Measurements from ENCODE around the gene BTF3. TPM values are rescaled to one million over a fixed set of nuclear protein-coding genes. Genes with fewer than 3 reads are reported as not detected.

BTF3 gene
- total RNA-seq, 6 donors from 2014 or later: 152 to 415 (median 344) TPM

DNA sequence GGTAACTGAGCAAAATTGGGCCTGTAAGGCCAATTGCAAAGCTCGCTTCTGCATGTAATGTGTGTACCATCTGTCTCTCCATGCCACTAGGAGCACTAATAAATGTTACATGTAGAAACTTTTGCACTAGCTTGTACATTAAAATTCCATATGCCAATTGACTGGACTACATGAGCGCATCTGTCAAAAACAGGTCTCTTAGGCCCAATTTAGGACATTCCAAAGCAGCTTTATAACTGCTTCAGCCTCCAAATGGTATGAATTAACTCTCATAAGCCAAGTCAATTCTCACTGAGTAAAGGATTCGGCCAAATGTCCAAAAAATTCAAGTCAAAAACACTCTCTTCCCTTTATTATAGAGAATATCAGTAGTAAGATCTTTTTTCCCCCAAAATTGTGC, 26.1 kb upstream of the BTF3 start:
- H3K27me3 ChIP-seq: no peaks in the 10 kb centered on the region
- ATAC-seq (ENCODE audit: low FRiP score in 2 of 2) (no peak), DNase-seq (no peak)
- no peak overlapping the region for H3K4me3 ChIP-seq
- 56 to 60% methylated on average over 2 to 3 of the region's 3 CpGs for WGBS, 2 donors
- H3K27ac ChIP-seq: no peak overlapping the region
- H3K9me3 ChIP-seq: no peaks in the 10 kb centered on the region
- H3K4me1 ChIP-seq: no peaks in the 10 kb centered on the region
- no peaks in the 10 kb centered on the region for H3K36me3 ChIP-seq
- TF ChIP-seq POLR2AphosphoS5 (IDR thresholded peaks at IDR 0.05): no peak
- TF ChIP-seq, protein P1, sequence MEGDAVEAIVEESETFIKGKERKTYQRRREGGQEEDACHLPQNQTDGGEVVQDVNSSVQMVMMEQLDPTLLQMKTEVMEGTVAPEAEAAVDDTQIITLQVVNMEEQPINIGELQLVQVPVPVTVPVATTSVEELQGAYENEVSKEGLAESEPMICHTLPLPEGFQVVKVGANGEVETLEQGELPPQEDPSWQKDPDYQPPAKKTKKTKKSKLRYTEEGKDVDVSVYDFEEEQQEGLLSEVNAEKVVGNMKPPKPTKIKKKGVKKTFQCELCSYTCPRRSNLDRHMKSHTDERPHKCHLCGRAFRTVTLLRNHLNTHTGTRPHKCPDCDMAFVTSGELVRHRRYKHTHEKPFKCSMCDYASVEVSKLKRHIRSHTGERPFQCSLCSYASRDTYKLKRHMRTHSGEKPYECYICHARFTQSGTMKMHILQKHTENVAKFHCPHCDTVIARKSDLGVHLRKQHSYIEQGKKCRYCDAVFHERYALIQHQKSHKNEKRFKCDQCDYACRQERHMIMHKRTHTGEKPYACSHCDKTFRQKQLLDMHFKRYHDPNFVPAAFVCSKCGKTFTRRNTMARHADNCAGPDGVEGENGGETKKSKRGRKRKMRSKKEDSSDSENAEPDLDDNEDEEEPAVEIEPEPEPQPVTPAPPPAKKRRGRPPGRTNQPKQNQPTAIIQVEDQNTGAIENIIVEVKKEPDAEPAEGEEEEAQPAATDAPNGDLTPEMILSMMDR (IDR thresholded peaks at IDR 0.05): no peak
- TF ChIP-seq EP300 (IDR thresholded peaks at IDR 0.05): no peak
- no peak for TF ChIP-seq POLR2A (IDR thresholded peaks at IDR 0.05)

DNA sequence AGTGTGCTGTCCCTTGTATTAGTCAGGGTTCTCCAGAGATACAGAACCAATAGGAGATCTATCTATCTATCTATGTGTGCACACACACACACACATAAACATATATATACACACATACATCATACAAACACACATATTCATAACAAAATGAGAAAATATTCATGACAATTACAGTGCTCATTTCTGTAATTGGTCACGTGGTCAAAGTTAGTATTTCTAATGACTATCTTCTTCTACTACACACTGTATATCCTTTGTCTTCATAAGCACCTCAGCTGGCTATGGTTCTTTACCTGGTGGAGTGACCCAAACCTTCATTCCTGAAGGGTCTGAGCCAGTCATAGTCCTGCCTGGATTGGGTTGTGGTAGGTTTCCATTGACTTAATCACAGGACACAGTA, 17.7 kb upstream of the BTF3 start:
- ATAC-seq (ENCODE audit: low FRiP score in 2 of 2) (no peak), DNase-seq (no peak)
- no peaks in the 10 kb centered on the region for H3K9me3 ChIP-seq
- no peaks in the 10 kb centered on the region for H3K36me3 ChIP-seq
- H3K4me1 ChIP-seq: no peaks in the 10 kb centered on the region
- no peaks in the 10 kb centered on the region for H3K27me3 ChIP-seq
- no peak overlapping the region for H3K4me3 ChIP-seq
- TF ChIP-seq EP300 (IDR thresholded peaks at IDR 0.05) (no peak), POLR2A (IDR thresholded peaks at IDR 0.05) (no peak), POLR2AphosphoS5 (IDR thresholded peaks at IDR 0.05) (no peak)
- TF ChIP-seq, protein P1 (IDR thresholded peaks at IDR 0.05): no peak
- H3K27ac ChIP-seq: no peak overlapping the region
- WGBS, 2 donors: 92 to 95% methylated on average over 1 of the region's 1 CpG

GRCh38 chr5:73482383-73483136, 15.7 kb upstream of the BTF3 start:
- TF ChIP-seq POLR2A (IDR thresholded peaks at IDR 0.05): no peak
- no peak for TF ChIP-seq POLR2AphosphoS5 (IDR thresholded peaks at IDR 0.05)
- TF ChIP-seq, protein P1 (IDR thresholded peaks at IDR 0.05): no peak
- TF ChIP-seq EP300 (IDR thresholded peaks at IDR 0.05): no peak
- WGBS, 2 donors: 85 to 93% methylated on average over 4 of the region's 4 CpGs
- H3K36me3 ChIP-seq: no peaks in the 10 kb centered on the region

DNA sequence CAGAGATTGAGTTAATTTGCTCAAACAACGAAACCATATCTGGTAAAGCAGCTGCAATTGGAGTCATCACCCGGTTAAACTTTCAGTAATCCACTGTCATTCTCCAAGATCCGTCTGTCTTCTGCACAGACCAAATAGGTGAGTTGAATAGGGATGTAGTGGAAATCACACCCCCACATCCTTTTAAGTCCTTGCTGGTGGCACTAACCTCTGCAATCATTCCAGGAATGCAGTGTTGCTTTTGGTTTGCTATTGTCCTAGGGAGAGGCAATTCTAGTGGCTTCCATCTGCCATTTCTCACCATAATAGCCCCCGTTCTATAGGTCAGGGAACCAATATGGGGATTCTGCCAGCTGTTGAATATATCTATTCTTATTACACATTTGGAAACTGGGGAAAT, 14.6 kb upstream of the BTF3 start:
- H3K9me3 ChIP-seq: no peaks in the 10 kb centered on the region
- no peaks in the 10 kb centered on the region for H3K27me3 ChIP-seq
- no peak for TF ChIP-seq POLR2A (IDR thresholded peaks at IDR 0.05)
- TF ChIP-seq EP300 (IDR thresholded peaks at IDR 0.05): no peak
- H3K4me3 ChIP-seq: no peak overlapping the region
- 89 to 90% methylated on average over 4 of the region's 4 CpGs for WGBS, 2 donors
- DNase-seq (no peak), ATAC-seq (ENCODE audit: low FRiP score in 2 of 2) (no peak)
- H3K4me1 ChIP-seq: no peaks in the 10 kb centered on the region
- no peaks in the 10 kb centered on the region for H3K36me3 ChIP-seq
- H3K27ac ChIP-seq: no peak overlapping the region

More at GRCh38 chr5:73482383-73483136, 15.7 kb upstream of the BTF3 start:
- H3K4me3 ChIP-seq: no peak overlapping the region
- DNase-seq (no peak), ATAC-seq (ENCODE audit: low FRiP score in 2 of 2) (no peak)
- H3K9me3 ChIP-seq: no peaks in the 10 kb centered on the region
- H3K27me3 ChIP-seq: no peaks in the 10 kb centered on the region
- H3K4me1 ChIP-seq: no peaks in the 10 kb centered on the region
- H3K27ac ChIP-seq: no peak overlapping the region

GRCh38 chr5:73484511-73484910, 13.7 kb upstream of the BTF3 start:
- no peak overlapping the region for H3K27ac ChIP-seq
- DNase-seq (no peak), ATAC-seq (ENCODE audit: low FRiP score in 2 of 2) (no peak)
- WGBS, 2 donors: 88% methylated on average over 1 of the region's 1 CpG
- no peaks in the 10 kb centered on the region for H3K36me3 ChIP-seq
- TF ChIP-seq POLR2AphosphoS5 (IDR thresholded peaks at IDR 0.05) (no peak), EP300 (IDR thresholded peaks at IDR 0.05) (no peak), POLR2A (IDR thresholded peaks at IDR 0.05) (no peak)
- no peak overlapping the region for H3K4me3 ChIP-seq
- no peaks in the 10 kb centered on the region for H3K27me3 ChIP-seq
- H3K9me3 ChIP-seq: no peaks in the 10 kb centered on the region
- no peaks in the 10 kb centered on the region for H3K4me1 ChIP-seq

DNA sequence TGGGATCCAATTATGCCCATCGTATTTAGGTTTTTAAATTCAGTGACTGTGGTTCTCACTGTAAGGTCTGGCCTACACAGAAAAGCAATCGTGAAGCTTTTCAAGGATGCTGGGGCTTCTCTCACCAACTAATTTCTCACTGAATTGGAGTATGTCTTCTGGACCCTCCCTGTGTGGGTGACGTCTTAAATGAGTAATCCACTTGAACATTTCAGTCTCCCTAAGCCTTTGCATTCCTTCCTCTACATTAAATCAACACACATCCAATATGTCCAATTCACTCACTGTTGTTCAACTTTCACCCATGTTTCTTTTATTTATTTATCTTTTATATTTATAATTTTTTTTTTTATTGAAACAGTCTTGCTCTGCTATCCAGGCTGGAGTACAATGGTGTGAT, 12.5 kb upstream of the BTF3 start:
- H3K36me3 ChIP-seq: no peaks in the 10 kb centered on the region
- no peaks in the 10 kb centered on the region for H3K9me3 ChIP-seq
- no peak overlapping the region for H3K27ac ChIP-seq
- no peaks in the 10 kb centered on the region for H3K4me1 ChIP-seq
- TF ChIP-seq POLR2A (IDR thresholded peaks at IDR 0.05) (no peak), EP300 (IDR thresholded peaks at IDR 0.05) (no peak), POLR2AphosphoS5 (IDR thresholded peaks at IDR 0.05) (no peak)
- TF ChIP-seq, protein P1 (IDR thresholded peaks at IDR 0.05): no peak
- H3K27me3 ChIP-seq: no peaks in the 10 kb centered on the region
- 84 to 87% methylated on average over 3 of the region's 3 CpGs for WGBS, 2 donors
- no peak overlapping the region for H3K4me3 ChIP-seq
- ATAC-seq (ENCODE audit: low FRiP score in 2 of 2) (no peak), DNase-seq (no peak)

Data from upper lobe of left lung (tissue), 6 donors.